GM21367 (cell line): ENCODE measurements around the gene MRPL55.

Experiments used
- ATAC-seq: cut with Tn5 transposase; IDR thresholded peaks from one replicate; pipeline ENCODE4 v1.9.1; 2021; ENCODE audit not compliant: unreplicated experiment

Gene MRPL55

DNA sequence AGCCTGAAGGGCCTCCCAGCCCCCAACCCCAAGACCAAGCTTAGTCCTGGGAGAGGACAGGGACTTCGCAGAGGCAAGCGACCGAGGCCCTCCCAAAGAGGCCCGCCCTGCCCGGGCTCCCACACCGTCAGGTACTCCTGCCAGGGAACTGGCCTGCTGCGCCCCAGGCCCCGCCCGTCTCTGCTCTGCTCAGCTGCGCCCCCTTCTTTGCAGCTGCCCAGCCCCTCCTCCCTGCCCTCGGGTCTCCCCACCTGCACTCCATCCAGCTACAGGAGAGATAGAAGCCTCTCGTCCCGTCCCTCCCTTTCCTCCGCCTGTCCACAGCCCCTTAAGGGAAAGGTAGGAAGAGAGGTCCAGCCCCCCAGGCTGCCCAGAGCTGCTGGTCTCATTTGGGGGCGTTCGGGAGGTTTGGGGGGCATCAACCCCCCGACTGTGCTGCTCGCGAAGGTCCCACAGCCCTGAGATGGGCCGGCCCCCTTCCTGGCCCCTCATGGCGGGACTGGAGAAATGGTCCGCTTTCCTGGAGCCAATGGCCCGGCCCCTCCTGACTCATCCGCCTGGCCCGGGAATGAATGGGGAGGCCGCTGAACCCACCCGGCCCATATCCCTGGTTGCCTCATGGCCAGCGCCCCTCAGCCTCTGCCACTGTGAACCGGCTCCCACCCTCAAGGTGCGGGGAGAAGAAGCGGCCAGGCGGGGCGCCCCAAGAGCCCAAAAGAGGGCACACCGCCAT, 48.5 kb downstream of the MRPL55 start:
- no peak for ATAC-seq

DNA sequence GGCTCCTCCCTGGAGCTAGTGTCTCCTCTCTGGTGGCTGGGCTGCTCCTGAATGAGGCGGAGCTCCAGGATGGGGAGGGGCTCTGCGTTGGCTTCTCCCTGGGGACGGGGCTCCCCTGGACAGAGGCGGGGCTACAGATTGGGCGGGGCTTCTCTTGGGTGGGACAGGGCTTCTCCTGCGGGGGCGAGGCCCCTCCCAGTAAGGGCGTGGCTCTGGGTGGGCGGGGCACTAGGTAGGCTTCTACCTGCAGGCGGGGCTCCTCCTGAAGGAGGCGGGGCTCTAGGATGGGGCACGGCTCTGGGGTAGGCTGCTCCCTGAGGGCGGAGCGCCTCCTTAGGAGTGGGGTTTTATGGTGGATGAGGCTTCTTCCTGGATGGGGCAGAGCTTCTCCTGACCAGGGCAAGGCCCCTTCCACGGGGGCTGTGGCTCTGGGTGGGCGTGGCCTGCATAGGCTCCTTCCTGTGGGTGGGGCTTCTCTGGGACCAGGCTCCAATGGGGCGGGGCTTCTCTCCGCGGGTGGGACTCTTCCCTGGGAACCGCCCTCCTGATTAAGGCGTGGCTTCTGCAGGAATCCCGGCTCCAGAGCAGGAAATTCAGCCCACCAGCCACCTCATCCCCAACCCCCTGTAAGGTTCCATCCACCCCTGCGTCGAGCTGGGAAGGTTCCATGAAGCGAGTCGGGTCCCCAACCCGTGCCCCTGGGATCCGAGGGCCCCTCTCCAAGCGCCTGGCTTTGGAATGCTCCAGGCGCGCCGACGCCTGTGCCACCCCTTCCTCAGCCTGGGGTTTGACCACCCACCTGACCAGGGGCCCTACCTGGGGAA, 49.3 kb downstream of the MRPL55 start:
- no peak for ATAC-seq

DNA sequence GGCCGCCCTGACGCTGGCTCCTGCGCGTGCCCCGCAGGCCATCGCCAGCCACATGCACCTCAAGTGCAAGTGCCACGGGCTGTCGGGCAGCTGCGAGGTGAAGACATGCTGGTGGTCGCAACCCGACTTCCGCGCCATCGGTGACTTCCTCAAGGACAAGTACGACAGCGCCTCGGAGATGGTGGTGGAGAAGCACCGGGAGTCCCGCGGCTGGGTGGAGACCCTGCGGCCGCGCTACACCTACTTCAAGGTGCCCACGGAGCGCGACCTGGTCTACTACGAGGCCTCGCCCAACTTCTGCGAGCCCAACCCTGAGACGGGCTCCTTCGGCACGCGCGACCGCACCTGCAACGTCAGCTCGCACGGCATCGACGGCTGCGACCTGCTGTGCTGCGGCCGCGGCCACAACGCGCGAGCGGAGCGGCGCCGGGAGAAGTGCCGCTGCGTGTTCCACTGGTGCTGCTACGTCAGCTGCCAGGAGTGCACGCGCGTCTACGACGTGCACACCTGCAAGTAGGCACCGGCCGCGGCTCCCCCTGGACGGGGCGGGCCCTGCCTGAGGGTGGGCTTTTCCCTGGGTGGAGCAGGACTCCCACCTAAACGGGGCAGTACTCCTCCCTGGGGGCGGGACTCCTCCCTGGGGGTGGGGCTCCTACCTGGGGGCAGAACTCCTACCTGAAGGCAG, 50.0 kb downstream of the MRPL55 start:
- ATAC-seq: no peak

DNA sequence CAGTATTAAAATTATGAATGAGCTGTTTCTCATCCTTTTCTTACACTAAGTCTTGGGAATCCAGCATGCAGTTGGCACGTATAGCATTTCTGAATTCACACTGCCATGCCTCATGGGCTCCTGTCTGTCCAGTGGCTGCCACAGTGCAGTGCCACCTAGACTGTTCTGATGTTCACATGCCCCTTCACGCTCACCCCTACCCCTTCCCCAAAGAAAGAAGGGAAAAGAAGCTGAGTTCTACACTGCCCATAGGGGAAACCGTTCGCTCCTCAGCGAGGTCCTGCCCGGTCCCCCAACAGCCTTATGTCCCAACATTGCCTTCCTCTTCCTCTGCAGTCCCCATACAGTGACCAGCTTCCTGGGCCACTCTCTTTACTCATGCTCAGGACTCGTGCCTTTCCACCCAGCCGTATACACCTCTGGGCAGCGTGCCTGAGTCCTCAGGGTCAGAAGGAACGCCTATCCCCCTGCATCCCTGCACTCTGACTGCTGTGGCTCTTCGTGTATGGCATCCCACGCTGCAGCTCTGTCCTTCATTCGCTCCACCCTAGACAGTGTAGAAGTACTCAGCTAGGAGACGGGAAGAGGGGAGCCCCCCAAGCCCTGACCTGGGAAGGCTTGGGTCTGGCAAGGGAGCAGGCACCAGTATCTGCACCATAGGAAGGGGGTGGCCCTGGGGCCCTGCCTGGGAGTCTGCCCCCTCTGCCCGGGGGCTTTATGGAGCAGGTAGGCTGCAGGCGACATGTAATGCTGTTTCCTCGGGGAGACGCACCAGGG, 50.7 kb downstream of the MRPL55 start:
- ATAC-seq: no peak
